Esophagus squamous epithelium (tissue), 5 donors: ENCODE measurements around the gene GRAMD2A. TPM values are rescaled to one million over a fixed set of nuclear protein-coding genes. Genes with fewer than 3 reads are reported as not detected.

Experiments used
- DNase-seq: peaks from one replicate; lab custom pipeline; 2025; lab: John Stamatoyannopoulos, UW
- H3K27ac ChIP-seq, 4 donors: fragments of 200-600 bp; sonication (generic); one replicate each; pipeline ENCODE4 v1.5.1; 2016 to 2019; ENCODE audit warnings: mild to moderate bottlenecking in 1 of 4
- H3K27me3 ChIP-seq, 4 donors: fragments of 200-600 bp; sonication (generic); 1 replicate in 3 of 4; 2 replicates in 1 of 4; pipeline versions ENCODE4 v1.5.1 to v1.6.0; 2017 to 2021; ENCODE audit warnings: antibody characterized with exemption in 1 of 4
- H3K36me3 ChIP-seq, 3 donors: fragments of 200-600 bp; sonication (generic); one replicate each; pipeline ENCODE4 v1.5.1; 2016 to 2019
- H3K4me1 ChIP-seq, 3 donors: fragments of 200-600 bp; sonication (generic); one replicate each; pipeline ENCODE4 v1.5.1; 2017 to 2019
- H3K4me3 ChIP-seq, 4 donors: fragments of 200-600 bp; sonication (generic); 1 replicate in 3 of 4; 2 replicates in 1 of 4; pipeline ENCODE4 v1.5.1; 2016 to 2019; ENCODE audit warnings: mild to moderate bottlenecking in 2 of 4, moderate library complexity in 1 of 4
- H3K9me3 ChIP-seq, 3 donors: fragments of 200-600 bp; sonication (generic); one replicate each; pipeline ENCODE4 v1.5.1; 2016 to 2019
- CTCF ChIP-seq, 6 experiments: fragments of 450-650 bp in 4 of 6; fragments of 200-600 bp in 2 of 6; sonication (generic) in 2 of 6; IDR thresholded peaks; one replicate each; pipeline ENCODE4 v1.5.1; 2016 to 2019; ENCODE audit warnings: antibody characterized with exemption in 6 of 6, mild to moderate bottlenecking in 4 of 6, moderate library complexity in 4 of 6
- POLR2A ChIP-seq, 4 donors: fragments of 450-650 bp; IDR thresholded peaks; one replicate each; pipeline ENCODE4 v1.6.1; 2017; ENCODE audit warnings: antibody characterized with exemption in 4 of 4, mild to moderate bottlenecking in 4 of 4, moderate library complexity in 3 of 4
- WGBS, 2 donors: methylation state at CpG; one replicate each; pipeline ENCODE4 v1.1.5; 2018; 5-methylcytosine and 5-hydroxymethylcytosine counted together
- intact Hi-C: fragments of 100-400 bp; cut with DNase I; formaldehyde crosslinking; loops from one replicate; pipeline ENCODE4 v1.15.0; 2022
- total RNA-seq, 4 donors: library from RNA; depleted of rRNA; stranded (reverse); fragments of >200 nt; gene quantifications; one replicate each; pipeline ENCODE4 v1.1.0, GENCODE V29; 2016
- donor health status: DM: yes; HTN: yes; CAD: no.

The GRAMD2A gene
- total RNA-seq, 4 donors from 2014 or later: 1.2 to 8.0 (median 3.7) TPM

GRCh38 chr15:72201391-72201921 lies 3.9 kb upstream of the GRAMD2A start:
- WGBS, 2 donors: 80% methylated on average over 2 of the region's 3 CpGs; no CpG with 5 or more reads in 1 of the 2 donors
- Histone ChIP-seq H3K4me1 (peaks cover 19 to 93% (median 36%) of the 10 kb centered on the region in 3 donors), H3K27ac (peak overlapping the region; percentile 3 to 79 (median 66)), H3K4me3 (no peak overlapping the region), H3K36me3 (peaks cover 51 to 82% (median 62%) of the 10 kb centered on the region in 3 donors), H3K9me3 (no peaks in the 10 kb centered on the region), H3K27me3 (peaks cover 0 to 11% (median 0%) of the 10 kb centered on the region in 4 donors)
- no peak for TF ChIP-seq POLR2A (IDR thresholded peaks at IDR 0.05)
- no peak for TF ChIP-seq CTCF (IDR thresholded peaks at IDR 0.05)
- intact Hi-C loops: no loop called here
- no peak for DNase-seq

DNA sequence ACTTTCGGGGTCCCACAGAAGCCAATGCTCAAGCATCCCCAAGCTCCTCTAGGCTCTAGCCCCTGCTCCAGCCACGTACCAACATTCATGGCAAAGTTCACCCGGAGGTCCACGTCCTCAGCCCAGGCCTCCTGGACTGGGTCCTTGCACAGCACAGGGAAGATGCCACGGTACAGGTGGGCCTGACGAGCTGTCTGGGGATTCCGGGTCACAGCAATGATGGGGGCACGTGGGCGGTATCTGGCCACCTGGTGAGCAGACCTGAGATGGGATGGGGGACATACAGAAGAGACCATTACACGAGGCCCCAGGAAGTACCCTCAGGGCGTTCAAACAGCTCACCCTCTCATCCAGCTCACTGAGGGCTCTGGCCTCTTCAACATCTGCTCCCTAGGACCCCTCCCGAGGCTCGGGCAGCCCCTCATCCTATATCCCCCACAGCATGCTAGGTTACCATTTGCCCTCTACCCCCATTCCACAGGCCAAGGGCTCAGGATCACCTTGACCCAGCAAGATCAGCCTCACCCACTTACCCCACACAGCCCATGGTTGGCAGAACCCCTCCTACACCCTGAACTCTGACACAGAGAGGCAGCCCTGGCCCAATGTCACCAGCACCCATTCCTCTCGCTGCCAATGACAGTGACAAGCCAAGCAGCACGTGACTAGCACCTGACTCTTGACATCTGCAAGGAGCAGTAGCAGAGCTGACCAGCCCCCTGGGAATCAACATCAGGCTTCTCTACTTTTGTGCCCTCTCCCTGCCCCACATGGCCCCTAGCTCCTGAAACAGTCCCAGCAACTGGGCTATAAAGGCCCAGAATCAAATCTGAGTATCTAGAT lies 3.0 kb upstream of the GRAMD2A start:
- 69 to 78% methylated on average over 8 to 10 of the region's 15 CpGs for WGBS, 2 donors
- peaks cover 19 to 92% (median 38%) of the 10 kb centered on the region in 3 donors for H3K4me1 ChIP-seq
- no peak for DNase-seq
- H3K4me3 ChIP-seq: no peak overlapping the region
- peak overlapping the region in 3 of 4 donors; percentile 3 to 79 (median 21) for H3K27ac ChIP-seq
- TF ChIP-seq POLR2A (IDR thresholded peaks at IDR 0.05) (no peak), CTCF (IDR thresholded peaks at IDR 0.05) (no peak)
- peaks cover 0 to 13% (median 0%) of the 10 kb centered on the region in 4 donors for H3K27me3 ChIP-seq
- H3K9me3 ChIP-seq: no peaks in the 10 kb centered on the region
- intact Hi-C loops: no loop called here
- H3K36me3 ChIP-seq: peaks cover 43 to 74% (median 53%) of the 10 kb centered on the region in 3 donors

GRCh38 chr15:72199721-72200212 lies 2.2 kb upstream of the GRAMD2A start:
- Histone ChIP-seq H3K4me1 (peaks cover 23 to 92% (median 47%) of the 10 kb centered on the region in 3 donors), H3K4me3 (no peak overlapping the region), H3K27me3 (peaks cover 0 to 13% (median 0%) of the 10 kb centered on the region in 4 donors), H3K9me3 (no peaks in the 10 kb centered on the region), H3K36me3 (peaks cover 35 to 65% (median 50%) of the 10 kb centered on the region in 3 donors), H3K27ac (peak overlapping the region in 1 of 4 donors; percentile 2)
- intact Hi-C loops: loop anchor here (5.0 kb wide), 1 partner anchor 73 kb away; the partner anchor contains the start of gene PARP6
- DNase-seq: peak; percentile 16
- WGBS, 2 donors: 43 to 54% methylated on average over 1 to 2 of the region's 2 CpGs
- TF ChIP-seq CTCF (IDR thresholded peaks at IDR 0.05): peak; percentile 67 to 94 (median 88)
- TF ChIP-seq POLR2A (IDR thresholded peaks at IDR 0.05): no peak

DNA sequence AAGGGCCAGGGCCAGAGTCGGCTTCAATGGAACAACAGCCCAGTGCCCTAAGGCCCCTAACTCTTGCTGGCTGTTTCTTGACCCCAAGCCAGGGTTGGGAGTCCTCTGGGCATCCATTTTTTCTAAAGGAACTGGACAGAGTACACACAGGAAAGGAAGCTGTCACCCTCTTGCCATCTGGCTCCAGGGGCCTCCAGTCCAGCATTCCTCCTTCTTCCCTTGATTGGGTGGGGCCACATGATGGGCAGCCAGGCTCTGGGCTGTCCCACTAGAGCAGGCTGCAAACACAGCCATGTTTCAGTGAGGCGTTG lies 1.6 kb upstream of the GRAMD2A start:
- Histone ChIP-seq H3K4me1 (peaks cover 23 to 88% (median 43%) of the 10 kb centered on the region in 3 donors), H3K27ac (no peak overlapping the region), H3K4me3 (no peak overlapping the region), H3K27me3 (peaks cover 0 to 13% (median 0%) of the 10 kb centered on the region in 4 donors), H3K9me3 (no peaks in the 10 kb centered on the region), H3K36me3 (peaks cover 32 to 59% (median 48%) of the 10 kb centered on the region in 3 donors)
- 54 to 72% methylated on average over 1 to 2 of the region's 2 CpGs for WGBS, 2 donors
- no peak for DNase-seq
- intact Hi-C loops: loop anchor here (5.0 kb wide), 1 partner anchor 73 kb away; the partner anchor contains the start of gene PARP6
- TF ChIP-seq POLR2A (IDR thresholded peaks at IDR 0.05): no peak
- TF ChIP-seq CTCF (IDR thresholded peaks at IDR 0.05): no peak
